Pulmonary artery endothelial cell (primary cell): ENCODE data around the gene NCBP2L. TPM values are rescaled to one million over a fixed set of nuclear protein-coding genes. Genes with fewer than 3 reads are reported as not detected.

Source experiments
- total RNA-seq: library from RNA; depleted of rRNA; stranded (reverse); fragments of >200 nt; gene quantifications from 2 replicates; pipeline ENCODE4 v1.2.3, GENCODE V29; 2014

The NCBP2L gene
- total RNA-seq, 1 donor from 2014 or later, result not detected

Other genes starting within 250 kb of the NCBP2L start
- 28.4 and 39.0 TPM in 2 replicates for gene PRPS1, start 149.2 kb upstream of the NCBP2L start, total RNA-seq
- gene TSC22D3, start 1.9 kb upstream of the NCBP2L start, total RNA-seq, result 25.9 and 52.8 TPM in 2 replicates
- 44.1 and 80.6 TPM in 2 replicates for gene MID2, start 48.1 kb downstream of the NCBP2L start, total RNA-seq
- gene TEX13B, start 204.6 kb downstream of the NCBP2L start, total RNA-seq, result not detected in 2 replicates